GM18499 (cell line): Measurements from ENCODE around the gene SYNGR3.
"Not testable (repeated sequence)": the region's sequence is repeated elsewhere in the genome, so short reads cannot be mapped to it uniquely, and the experiment has no call there.

Source experiments
- ATAC-seq: cut with Tn5 transposase; IDR thresholded peaks from one replicate; pipeline ENCODE4 v1.9.1; 2021; ENCODE audit warnings: moderate number of reproducible peaks; ENCODE audit not compliant: insufficient read depth, unreplicated experiment

The SYNGR3 gene

GRCh38 chr16:1989209-1990100 is at the start of gene SYNGR3:
Gene SYNGR3 (plus strand): TSS chr16:1989970. CDS start chr16:1990103, 133 bp downstream.
- ATAC-seq: no peak

GRCh38 chr16:1940273-1941161 is 49.3 kb upstream of the SYNGR3 start:
- no peak for ATAC-seq

- ATAC-seq: no peak
Measured at GRCh38 chr16:1941162-1942046, 48.4 kb upstream of the SYNGR3 start.

GRCh38 chr16:1942047-1942809 is 47.5 kb upstream of the SYNGR3 start:
- no peak for ATAC-seq

- ATAC-seq: no peak
Measured at GRCh38 chr16:1942810-1943726, 46.7 kb upstream of the SYNGR3 start, which contains the start of gene MSRB1. Gene MSRB1 (minus strand): TSS chr16:1943199. CDS start chr16:1943156, 43 bp downstream.

- no peak for ATAC-seq
Measured at GRCh38 chr16:1944612-1945199, 45.1 kb upstream of the SYNGR3 start.

GRCh38 chr16:1945559-1946391 is 44.0 kb upstream of the SYNGR3 start:
- no peak for ATAC-seq

- no peak for ATAC-seq
Measured at GRCh38 chr16:1946495-1947368, 43.0 kb upstream of the SYNGR3 start.

- no peak for ATAC-seq
Measured at GRCh38 chr16:1947369-1947670, 42.5 kb upstream of the SYNGR3 start.

GRCh38 chr16:1949507-1949906 is 40.3 kb upstream of the SYNGR3 start:
- ATAC-seq: no peak

GRCh38 chr16:1950047-1950446 is 39.7 kb upstream of the SYNGR3 start:
- ATAC-seq: no peak

- no peak for ATAC-seq
Measured at GRCh38 chr16:1950559-1950958, 39.2 kb upstream of the SYNGR3 start.

- ATAC-seq: no peak
Measured at GRCh38 chr16:1953734-1954133, 36.0 kb upstream of the SYNGR3 start.

GRCh38 chr16:1957434-1958142 is 32.2 kb upstream of the SYNGR3 start:
- ATAC-seq: not testable (repeated sequence)

GRCh38 chr16:1958143-1958491 is 31.7 kb upstream of the SYNGR3 start:
- not testable (repeated sequence) for ATAC-seq
